Panc1 (cell line): ENCODE results near the gene ATP8B2. TPM values are rescaled to one million over a fixed set of nuclear protein-coding genes. Genes with fewer than 3 reads are reported as not detected.

Experiments used
- ATAC-seq: fragments of 200-7000 bp; cut with Tn5 transposase; 2 replicates; pipeline ENCODE4 v1.9.1; 2020; ENCODE audit warnings: mild to moderate bottlenecking, moderate library complexity
- BruUV-seq: library from RNA; stranded (reverse); fragments of 400-500 nt; replicated peaks from 2 replicates; lab custom pipeline; 2021; lab: Mats Ljungman, UMichigan
- CTCF ChIA-PET: fragments of 300-600 bp; sonication (Branson Sonifier 250); formaldehyde crosslinking; loops from one replicate; lab custom pipeline; 2022; ENCODE audit warnings: antibody characterized with exemption; lab: Charles Lee
- POLR2A ChIA-PET: fragments of 300-600 bp; sonication (Branson Sonifier 250); formaldehyde crosslinking; loops from one replicate; lab custom pipeline; 2022; ENCODE audit warnings: antibody characterized with exemption; lab: Charles Lee
- DNase-seq: peaks from one replicate; pipeline ENCODE4 v3.0.0-alpha.2; 2010; ENCODE audit warnings: low read depth, low spot score
- H3K27ac ChIP-seq: 2 replicates; pipeline ENCODE4 v1.5.1; 2011; ENCODE audit warnings: mild to moderate bottlenecking, low read length, inconsistent platforms
- H3K27me3 ChIP-seq: fragments of 200-500 bp; sonication (Bioruptor generic); 2 replicates; pipeline ENCODE4 v1.6.0; 2014; ENCODE audit warnings: low read length, inconsistent platforms; ENCODE audit not compliant: control insufficient read depth, insufficient read depth
- H3K36me3 ChIP-seq: fragments of 200-500 bp; sonication (Bioruptor generic); 2 replicates; pipeline ENCODE4 v1.5.1; 2014; ENCODE audit warnings: inconsistent platforms, mild to moderate bottlenecking, low read length, moderate library complexity; ENCODE audit not compliant: control insufficient read depth, insufficient read depth
- H3K4me1 ChIP-seq: 2 replicates; pipeline ENCODE4 v1.5.1; 2011; ENCODE audit warnings: inconsistent platforms, mild to moderate bottlenecking, low read length, moderate library complexity; ENCODE audit not compliant: control insufficient read depth, insufficient read depth
- H3K4me3 ChIP-seq, 2 experiments: 2 replicates each; pipeline ENCODE4 v1.5.1; 2011 to 2012; ENCODE audit warnings: low read depth in 2 of 2, low read length in 2 of 2, mild to moderate bottlenecking in 2 of 2, inconsistent platforms in 1 of 2, moderate library complexity in 1 of 2
- H3K9me3 ChIP-seq: fragments of 200-500 bp; sonication (Bioruptor generic); 2 replicates; pipeline ENCODE4 v1.5.1; 2014; ENCODE audit warnings: low read depth, mild to moderate bottlenecking, inconsistent platforms, low read length, moderate library complexity; ENCODE audit not compliant: control insufficient read depth, insufficient read depth
- POLR2AphosphoS5 ChIP-seq: IDR thresholded peaks from 2 replicates; pipeline ENCODE4 v1.6.1; 2012; ENCODE audit warnings: mild to moderate bottlenecking, low read depth, low read length, moderate library complexity
- SIN3A ChIP-seq: IDR thresholded peaks from 2 replicates; pipeline ENCODE4 v1.6.1; 2012; ENCODE audit warnings: low read depth, mild to moderate bottlenecking, low read length, moderate library complexity, borderline replicate concordance; ENCODE audit not compliant: insufficient read depth
- TCF7L2 ChIP-seq: IDR thresholded peaks from 2 replicates; pipeline ENCODE4 v1.6.1; 2011; ENCODE audit warnings: mild to moderate bottlenecking, low read depth, low read length, inconsistent platforms
- in situ Hi-C: cut with HindIII; loops from 2 replicates; pipeline ENCODE4 v1.10.0; 2016; ENCODE audit warnings: low sequenced_read_pairs, low pct_unique_long_range_greater_than_20kb
- intact Hi-C: fragments of 100-400 bp; cut with micrococcal nuclease; formaldehyde crosslinking; loops from one replicate; pipeline ENCODE4 v1.10.0; 2022; ENCODE audit not compliant: unreplicated experiment
- total RNA-seq: library from RNA; stranded (reverse); gene quantifications from one replicate; pipeline ENCODE4 v1.2.1, GENCODE V29; 2021; ENCODE audit not compliant: unreplicated experiment
- TF ChIP-seq, protein P1 (sequence below), 2 experiments: IDR thresholded peaks; 2 replicates each; pipeline ENCODE4 v1.6.1; 2011 to 2012; ENCODE audit warnings: low read depth in 2 of 2, control low read depth in 1 of 2, low read length in 1 of 2, mild to moderate bottlenecking in 1 of 2, moderate library complexity in 1 of 2; ENCODE audit not compliant: insufficient read depth in 1 of 2
- TF ChIP-seq, protein P2 (sequence below): fragments of 450-650 bp; IDR thresholded peaks from 2 replicates; pipeline ENCODE4 v1.5.1; 2017; ENCODE audit warnings: mild to moderate bottlenecking

Gene ATP8B2
- total RNA-seq, 1 experiment from 2014 or later: 14.7 TPM

DNA sequence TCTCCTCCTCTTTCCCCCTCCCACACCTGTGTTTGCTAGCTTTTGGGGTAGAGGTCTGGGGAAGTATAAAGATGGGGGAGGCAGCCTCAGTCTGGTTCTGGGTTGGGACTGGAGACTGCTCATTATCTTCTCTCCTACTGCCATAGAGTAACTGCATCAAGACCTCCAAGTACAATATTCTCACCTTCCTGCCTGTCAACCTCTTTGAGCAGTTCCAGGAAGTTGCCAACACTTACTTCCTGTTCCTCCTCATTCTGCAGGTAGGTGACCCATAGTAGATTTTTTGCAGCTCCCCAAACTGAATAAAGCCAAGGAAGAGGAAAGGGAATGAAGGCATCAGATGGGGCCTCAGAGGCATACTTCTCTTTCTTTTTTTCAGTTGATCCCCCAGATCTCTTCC is 5.3 kb downstream of the ATP8B2 start:
- BruUV-seq: no TSS peak
- Histone ChIP-seq H3K27ac (no peak overlapping the region), H3K4me3 (no peak overlapping the region), H3K36me3 (no peaks in the 10 kb centered on the region), H3K27me3 (no peaks in the 10 kb centered on the region), H3K9me3 (no peaks in the 10 kb centered on the region), H3K4me1 (peaks cover 16% of the 10 kb centered on the region)
- in situ Hi-C loops: no loop called here
- TF ChIP-seq POLR2AphosphoS5: no peak
- DNase-seq (no peak), ATAC-seq (no peak)
- CTCF ChIA-PET: no interaction called here
- intact Hi-C loops: loop anchor here (10.0 kb wide), 1 partner anchor 136 kb away; the partner anchor contains the start of gene TPM3
- POLR2A ChIA-PET: no interaction called here

DNA sequence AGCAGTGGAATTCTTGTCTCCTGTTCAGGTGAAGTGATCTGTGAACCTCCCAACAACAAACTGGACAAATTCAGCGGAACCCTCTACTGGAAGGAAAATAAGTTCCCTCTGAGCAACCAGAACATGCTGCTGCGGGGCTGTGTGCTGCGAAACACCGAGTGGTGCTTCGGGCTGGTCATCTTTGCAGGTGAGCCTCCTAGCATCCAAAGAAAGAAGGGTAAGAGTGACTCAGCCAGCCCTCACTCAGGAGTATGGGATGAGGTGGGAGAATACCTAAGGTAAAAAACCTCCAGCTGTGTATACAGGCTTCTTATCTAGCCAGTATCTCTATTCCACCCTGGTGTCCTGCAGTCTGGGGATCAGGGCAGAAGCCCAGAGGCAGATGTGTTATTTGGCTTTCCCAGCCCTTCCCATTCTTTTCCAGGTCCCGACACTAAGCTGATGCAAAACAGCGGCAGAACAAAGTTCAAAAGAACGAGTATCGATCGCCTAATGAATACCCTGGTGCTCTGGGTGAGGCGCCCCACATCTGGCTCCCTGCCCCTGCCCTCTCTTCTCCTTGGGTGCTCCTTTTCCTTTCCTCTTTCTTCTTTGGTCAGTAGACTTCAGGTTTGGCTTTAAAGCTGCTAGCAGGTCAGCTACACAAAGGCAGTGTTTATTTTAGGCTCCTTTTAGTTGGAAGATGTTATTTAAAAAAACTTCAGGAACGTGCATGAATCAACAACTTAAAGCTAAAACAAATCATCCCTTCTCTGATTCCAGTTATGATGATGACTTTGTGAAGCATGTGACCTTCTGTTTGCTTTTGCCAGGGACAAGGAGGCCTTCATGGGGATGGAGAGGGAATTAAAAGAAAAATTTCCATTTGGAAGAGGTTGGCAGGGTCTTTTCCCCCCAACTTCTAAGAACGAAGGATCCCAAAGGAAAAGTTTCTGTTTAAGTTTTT is 9.0 kb downstream of the ATP8B2 start:
- BruUV-seq: no TSS peak
- in situ Hi-C loops: no loop called here

More for the DNA sequence above, 9.0 kb downstream of the ATP8B2 start:
- TF ChIP-seq POLR2AphosphoS5 (no peak), TCF7L2 (no peak), SIN3A (no peak)
- TF ChIP-seq, protein P1, sequence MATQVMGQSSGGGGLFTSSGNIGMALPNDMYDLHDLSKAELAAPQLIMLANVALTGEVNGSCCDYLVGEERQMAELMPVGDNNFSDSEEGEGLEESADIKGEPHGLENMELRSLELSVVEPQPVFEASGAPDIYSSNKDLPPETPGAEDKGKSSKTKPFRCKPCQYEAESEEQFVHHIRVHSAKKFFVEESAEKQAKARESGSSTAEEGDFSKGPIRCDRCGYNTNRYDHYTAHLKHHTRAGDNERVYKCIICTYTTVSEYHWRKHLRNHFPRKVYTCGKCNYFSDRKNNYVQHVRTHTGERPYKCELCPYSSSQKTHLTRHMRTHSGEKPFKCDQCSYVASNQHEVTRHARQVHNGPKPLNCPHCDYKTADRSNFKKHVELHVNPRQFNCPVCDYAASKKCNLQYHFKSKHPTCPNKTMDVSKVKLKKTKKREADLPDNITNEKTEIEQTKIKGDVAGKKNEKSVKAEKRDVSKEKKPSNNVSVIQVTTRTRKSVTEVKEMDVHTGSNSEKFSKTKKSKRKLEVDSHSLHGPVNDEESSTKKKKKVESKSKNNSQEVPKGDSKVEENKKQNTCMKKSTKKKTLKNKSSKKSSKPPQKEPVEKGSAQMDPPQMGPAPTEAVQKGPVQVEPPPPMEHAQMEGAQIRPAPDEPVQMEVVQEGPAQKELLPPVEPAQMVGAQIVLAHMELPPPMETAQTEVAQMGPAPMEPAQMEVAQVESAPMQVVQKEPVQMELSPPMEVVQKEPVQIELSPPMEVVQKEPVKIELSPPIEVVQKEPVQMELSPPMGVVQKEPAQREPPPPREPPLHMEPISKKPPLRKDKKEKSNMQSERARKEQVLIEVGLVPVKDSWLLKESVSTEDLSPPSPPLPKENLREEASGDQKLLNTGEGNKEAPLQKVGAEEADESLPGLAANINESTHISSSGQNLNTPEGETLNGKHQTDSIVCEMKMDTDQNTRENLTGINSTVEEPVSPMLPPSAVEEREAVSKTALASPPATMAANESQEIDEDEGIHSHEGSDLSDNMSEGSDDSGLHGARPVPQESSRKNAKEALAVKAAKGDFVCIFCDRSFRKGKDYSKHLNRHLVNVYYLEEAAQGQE (IDR thresholded peaks at IDR 0.05; ENCODE audit: insufficient read depth in 1 of 2, low read depth in 2 of 2, low read length in 1 of 2): no peak
- TF ChIP-seq, protein P2, sequence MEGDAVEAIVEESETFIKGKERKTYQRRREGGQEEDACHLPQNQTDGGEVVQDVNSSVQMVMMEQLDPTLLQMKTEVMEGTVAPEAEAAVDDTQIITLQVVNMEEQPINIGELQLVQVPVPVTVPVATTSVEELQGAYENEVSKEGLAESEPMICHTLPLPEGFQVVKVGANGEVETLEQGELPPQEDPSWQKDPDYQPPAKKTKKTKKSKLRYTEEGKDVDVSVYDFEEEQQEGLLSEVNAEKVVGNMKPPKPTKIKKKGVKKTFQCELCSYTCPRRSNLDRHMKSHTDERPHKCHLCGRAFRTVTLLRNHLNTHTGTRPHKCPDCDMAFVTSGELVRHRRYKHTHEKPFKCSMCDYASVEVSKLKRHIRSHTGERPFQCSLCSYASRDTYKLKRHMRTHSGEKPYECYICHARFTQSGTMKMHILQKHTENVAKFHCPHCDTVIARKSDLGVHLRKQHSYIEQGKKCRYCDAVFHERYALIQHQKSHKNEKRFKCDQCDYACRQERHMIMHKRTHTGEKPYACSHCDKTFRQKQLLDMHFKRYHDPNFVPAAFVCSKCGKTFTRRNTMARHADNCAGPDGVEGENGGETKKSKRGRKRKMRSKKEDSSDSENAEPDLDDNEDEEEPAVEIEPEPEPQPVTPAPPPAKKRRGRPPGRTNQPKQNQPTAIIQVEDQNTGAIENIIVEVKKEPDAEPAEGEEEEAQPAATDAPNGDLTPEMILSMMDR: no peak
- Histone ChIP-seq H3K4me3 (no peak overlapping the region), H3K36me3 (no peaks in the 10 kb centered on the region), H3K4me1 (no peaks in the 10 kb centered on the region), H3K27ac (no peak overlapping the region), H3K27me3 (no peaks in the 10 kb centered on the region), H3K9me3 (no peaks in the 10 kb centered on the region)
- CTCF ChIA-PET: interaction anchor here (0.5 to 2.5 kb wide), 10 partner anchors 8 to 262 kb away, joined by 3 to 20 read pairs (median 8); partner anchors contain the start of gene ATP8B2
- DNase-seq: no peak
- peak; percentile 36; the same call in 1 of the 2 replicates for ATAC-seq
- intact Hi-C loops: loop anchor here (10.0 kb wide), 1 partner anchor 140 kb away; the partner anchor contains the start of gene TPM3
- POLR2A ChIA-PET: no interaction called here
